NOMO-1 treated with DMSO at 0.1 percent for 48 hours (cell line): Measurements from ENCODE around the gene DDIT3.
A peak's percentile ranks its signal among the peaks of the same experiment; 100 is the strongest.
"Not testable (repeated sequence)": the region's sequence is repeated elsewhere in the genome, so short reads cannot be mapped to it uniquely, and the experiment has no call there.

Experiments
- DNase-seq: peaks from one replicate; lab custom pipeline; 2025; ENCODE audit not compliant: unreplicated experiment; lab: John Stamatoyannopoulos, UW

Gene DDIT3

DNA sequence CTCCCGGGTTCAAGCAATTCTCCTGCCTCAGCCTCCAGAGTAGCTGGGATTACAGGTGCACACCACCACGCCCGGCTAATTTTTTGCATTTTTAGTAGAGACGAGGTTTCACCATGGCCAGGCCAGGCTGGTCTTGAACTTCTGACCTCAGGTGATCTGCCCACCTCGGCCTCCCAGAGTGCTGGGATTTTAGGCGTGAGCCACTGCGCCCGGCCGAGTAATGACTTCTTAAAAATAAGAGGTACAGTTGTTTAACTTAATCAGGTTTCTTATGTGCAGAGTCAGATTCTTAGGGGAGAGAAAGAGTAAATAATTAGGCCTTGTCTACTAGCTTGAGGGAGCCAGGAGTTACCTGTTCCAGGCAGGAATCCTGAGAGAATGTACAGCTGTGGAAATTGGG, 6.1 kb downstream of the DDIT3 start:
- DNase-seq, result not testable (repeated sequence)

DNA sequence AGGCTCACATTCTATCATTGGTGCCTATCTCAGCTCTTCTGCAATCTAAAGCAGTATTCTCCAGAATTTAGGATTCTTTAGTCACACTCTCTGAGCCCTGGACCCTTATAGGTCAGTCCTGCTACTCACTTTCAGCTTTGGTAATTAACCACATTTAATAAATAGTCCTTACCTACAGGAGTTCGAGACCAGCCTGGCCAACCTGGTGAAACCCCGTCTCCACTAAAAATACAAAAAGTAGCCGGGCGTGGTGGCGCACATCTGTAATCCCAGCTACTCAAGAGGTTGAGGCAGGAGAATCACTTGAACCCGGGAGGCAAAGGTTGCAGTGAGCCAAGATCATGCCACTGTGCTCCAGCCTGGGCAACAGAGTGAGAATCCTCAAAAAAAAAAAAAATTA, 6.6 kb downstream of the DDIT3 start:
- DNase-seq, result not testable (repeated sequence)

DNA sequence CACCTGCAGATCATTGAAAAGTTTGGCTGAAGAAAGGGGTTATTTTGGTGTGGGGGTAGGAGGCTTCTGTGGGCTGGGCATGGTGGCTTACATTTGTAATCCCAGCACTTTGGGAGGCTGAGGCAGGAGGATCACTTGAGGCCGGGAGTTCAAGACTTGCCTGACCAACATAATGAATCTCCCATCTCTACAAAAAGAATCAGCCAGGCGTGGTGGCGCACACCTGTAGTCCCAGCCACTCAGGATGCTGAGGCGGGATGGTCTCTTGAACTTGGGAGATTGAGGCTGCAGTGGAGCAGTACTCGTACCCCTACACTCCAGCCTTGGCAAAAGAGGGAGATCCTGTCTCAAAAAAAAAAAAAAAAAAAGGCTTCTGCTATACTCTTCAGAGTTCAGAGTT, 7.0 kb downstream of the DDIT3 start:
- no peak for DNase-seq

DNA sequence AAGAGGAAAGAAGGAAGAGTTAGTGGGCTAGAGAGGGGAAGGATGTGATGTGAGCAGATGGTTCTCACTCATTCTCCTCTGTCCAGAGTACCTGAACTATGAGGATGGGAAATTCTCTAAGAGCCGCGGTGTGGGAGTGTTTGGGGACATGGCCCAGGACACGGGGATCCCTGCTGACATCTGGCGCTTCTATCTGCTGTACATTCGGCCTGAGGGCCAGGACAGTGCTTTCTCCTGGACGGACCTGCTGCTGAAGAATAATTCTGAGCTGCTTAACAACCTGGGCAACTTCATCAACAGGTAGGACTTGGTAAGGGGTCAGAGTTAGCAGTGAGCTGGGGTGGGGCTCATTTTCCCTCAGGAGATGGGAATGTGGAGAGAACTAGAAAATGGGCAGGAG, 7.6 kb downstream of the DDIT3 start:
- no peak for DNase-seq

DNA sequence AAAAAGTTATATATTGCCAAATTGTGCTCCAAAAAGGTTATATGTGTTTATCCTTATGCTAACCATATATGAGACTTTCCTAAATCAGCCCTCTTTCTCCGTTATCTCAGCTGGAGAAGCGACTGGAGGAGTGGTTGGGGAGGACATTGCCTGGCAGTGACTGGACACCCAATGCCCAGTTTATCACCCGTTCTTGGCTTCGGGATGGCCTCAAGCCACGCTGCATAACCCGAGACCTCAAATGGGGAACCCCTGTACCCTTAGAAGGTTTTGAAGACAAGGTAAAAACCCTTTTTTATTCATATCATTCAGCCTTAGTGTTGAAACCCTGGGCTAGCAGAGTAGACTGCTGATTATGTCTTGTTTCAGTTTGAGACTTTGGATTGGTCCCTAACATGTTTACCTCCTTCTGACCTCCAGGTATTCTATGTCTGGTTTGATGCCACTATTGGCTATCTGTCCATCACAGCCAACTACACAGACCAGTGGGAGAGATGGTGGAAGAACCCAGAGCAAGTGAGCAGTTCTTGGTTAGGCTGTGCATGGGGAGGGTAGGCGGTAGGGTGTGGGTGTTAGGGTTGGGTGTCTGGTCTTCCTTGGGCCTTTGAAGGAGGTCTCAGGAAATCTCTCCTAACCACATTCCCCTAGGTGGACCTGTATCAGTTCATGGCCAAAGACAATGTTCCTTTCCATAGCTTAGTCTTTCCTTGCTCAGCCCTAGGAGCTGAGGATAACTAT, 8.6 kb downstream of the DDIT3 start:
- no peak for DNase-seq

DNA sequence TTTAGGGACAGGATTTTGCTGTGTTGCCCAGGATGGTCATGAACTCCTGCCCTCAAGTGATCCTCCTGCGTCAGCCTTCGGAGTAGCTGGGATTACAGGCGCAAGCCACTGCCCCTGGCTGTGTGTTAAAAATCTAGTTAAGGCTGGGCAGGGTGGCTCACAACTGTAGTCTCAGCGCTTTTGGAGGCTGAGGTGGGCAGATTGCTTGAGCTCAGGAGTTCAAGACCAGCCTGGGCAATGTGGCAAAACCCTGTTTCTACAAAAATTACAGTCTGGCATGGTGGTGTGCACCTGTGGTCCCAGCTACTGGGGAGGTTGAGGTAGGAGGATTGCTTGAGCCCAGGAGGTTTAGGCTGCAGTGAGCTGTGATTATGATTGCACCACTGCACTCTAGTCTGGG, 9.2 kb downstream of the DDIT3 start:
- DNase-seq, result no peak

DNA sequence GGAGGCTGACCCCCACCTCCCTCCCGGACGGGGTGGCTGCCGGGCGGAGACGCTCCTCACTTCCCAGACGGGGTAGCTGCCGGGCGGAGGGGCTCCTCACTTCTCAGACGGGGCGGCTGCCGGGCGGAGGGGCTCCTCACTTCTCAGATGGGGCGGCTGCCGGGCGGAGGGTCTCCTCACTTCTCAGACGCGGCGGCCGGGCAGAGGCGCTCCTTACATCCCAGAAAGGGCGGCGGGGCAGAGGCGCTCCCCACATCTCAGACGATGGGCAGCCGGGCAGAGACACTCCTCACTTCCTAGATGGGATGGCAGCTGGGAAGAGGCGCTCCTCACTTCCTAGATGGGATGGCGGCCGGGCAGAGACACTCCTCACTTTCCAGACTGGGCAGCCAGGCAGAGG, 12.5 kb downstream of the DDIT3 start:
- DNase-seq, result not testable (repeated sequence)

DNA sequence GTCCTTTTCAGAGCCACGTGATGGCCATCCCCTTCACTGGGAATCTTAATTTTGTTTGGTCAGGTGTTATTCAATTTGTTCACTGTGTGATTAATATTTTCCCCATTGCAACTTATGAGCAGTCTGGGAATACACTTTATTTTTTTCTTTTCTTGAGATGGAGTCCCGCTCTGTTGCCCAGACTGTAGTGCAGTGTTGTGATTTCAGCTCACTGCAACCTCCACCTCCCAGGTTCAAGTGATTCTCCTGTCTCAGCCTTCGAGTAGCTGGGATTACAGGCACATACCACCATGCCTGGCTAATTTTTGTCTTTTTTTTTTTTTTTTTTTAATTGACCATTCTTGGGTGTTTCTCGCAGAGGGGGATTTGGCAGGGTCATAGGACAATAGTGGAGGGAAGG, 13.8 kb downstream of the DDIT3 start:
- DNase-seq, result not testable (repeated sequence)

DNA sequence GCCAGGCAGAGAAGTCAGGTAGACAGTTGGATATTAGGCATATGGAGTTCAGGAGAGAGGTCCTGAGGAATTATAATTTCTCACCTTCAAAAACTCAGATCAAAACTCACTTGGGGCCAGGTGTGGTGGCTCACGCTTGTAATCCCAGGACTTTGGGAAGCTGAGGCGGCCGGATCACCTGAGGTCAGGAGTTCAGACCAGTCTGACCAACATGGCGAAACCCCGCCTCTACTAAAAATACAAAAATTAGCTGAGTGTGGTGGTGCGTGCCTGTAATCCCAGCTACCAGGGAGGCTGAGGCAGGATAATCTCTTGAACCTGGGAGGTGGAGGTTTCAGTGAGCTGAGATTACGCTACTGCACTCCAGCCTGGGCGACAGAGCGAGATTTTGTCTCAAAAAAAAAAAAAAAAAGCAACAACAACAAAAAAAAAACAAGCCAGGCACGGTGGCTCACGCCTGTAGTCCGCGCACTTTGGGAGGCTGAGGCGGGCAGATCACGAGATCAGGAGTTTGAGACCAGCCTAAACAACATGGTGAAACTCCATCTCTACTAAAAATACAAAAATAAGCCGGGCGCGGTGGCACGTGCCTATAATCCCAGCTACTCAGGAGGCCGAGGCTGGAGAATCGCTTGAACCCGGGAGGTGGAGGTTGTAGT, 17.9 kb downstream of the DDIT3 start:
- DNase-seq, result not testable (repeated sequence)

DNA sequence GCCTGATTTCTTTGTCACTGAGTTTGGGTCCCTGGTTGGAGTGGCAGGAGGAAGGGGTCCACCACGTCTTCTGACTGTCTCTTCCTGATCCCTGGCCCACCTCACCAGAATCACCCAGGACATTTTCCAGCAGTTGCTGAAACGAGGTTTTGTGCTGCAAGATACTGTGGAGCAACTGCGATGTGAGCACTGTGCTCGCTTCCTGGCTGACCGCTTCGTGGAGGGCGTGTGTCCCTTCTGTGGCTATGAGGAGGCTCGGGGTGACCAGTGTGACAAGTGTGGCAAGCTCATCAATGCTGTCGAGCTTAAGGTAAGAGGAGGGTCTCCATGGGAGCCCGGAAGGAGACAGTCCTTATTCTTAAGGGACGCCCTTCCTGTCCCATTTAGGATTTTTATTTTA, 20.1 kb downstream of the DDIT3 start:
- no peak for DNase-seq

DNA sequence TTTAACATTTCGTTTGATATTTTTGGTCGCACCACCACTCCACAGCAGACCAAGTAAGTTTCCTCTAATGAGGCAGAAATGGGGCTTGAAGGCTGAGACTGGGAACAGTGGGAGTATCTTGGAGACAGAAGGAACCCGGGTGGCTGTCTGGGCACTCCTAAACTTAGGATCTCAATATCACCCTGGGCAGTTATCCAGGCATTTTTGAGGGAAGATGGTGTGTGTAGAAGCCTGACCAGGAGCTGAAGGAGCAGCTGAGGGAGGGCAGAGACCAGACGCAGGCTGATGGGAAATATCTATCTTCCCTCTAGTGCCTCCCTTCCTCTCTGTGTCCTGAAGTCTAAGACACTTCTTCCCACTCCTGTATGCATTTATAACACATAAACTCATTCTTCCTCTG, 21.7 kb downstream of the DDIT3 start:
- DNase-seq, result no peak

DNA sequence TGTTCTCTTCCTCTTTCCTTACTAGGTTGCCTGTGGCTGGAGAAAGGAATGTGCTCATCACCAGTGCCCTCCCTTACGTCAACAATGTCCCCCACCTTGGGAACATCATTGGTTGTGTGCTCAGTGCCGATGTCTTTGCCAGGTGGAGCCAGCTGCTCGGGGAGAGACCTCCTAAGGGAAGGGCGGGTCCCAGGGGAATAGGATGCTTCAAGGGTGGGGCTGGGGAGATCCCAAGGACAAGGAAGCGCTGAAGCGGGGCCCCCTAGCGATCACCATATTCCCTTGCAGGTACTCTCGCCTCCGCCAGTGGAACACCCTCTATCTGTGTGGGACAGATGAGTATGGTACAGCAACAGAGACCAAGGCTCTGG, 22.2 kb downstream of the DDIT3 start:
- no peak for DNase-seq

DNA sequence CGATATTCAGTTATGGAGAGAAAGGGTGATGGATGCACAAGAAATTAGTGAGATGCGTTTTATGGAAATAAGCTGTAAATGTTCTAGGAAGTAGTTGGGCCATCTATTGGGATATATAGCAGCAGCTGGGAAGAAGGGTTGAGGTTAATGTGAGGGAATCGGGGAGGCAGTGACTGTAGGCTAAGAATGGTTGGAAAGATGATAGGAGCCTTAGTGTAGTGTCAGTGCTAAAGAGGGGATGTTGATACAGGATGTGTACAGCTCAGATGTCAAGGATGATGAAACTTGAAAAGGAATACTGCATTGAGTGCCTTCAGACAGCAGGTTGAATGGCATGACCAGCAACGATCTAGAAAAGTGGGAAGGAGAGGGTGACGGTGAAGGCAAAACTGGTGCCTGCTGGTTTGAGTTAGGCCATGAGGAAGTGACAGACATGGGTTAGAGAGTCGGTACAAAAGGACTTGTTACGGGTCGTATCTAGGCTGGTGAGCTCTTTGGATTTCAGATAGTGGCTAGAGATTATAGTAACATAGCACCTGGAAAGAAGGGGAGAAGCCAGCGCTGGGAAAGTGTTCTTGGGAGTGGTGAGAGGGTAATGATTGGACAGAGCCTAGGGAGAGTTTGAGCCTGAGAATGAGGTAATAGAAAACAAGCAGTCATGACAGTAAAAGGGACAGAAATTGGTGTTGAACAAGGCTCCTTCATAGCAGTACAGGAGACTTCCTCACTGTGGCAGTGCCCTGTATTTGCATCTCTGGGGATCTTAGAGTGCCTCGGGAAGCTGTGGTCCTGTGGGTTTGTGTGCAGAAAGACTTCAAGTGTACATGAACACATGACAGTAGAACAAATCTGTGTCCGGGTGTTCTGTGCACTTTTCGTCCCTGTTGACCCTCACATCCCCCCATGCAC, 22.8 kb downstream of the DDIT3 start:
- DNase-seq, result no peak

DNA sequence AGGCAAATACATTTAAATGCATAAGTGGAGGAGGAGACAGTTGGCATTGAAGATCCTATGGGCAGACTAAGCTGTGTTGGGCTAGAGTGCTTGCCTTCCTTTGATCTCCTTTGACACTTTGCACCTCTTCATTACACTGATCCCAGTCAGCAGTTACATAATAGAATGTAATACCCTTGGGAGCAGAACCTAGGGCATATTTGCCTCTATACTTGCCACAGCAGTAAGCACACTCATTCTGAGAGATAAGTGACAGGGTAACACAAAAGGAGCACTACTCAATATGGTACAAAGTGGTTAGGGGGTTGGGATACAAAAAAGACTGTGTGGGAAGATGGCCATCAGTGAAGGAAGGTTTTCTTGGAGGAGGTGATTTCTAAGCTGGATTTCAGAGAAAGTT, 23.5 kb downstream of the DDIT3 start:
- DNase-seq, result no peak

DNA sequence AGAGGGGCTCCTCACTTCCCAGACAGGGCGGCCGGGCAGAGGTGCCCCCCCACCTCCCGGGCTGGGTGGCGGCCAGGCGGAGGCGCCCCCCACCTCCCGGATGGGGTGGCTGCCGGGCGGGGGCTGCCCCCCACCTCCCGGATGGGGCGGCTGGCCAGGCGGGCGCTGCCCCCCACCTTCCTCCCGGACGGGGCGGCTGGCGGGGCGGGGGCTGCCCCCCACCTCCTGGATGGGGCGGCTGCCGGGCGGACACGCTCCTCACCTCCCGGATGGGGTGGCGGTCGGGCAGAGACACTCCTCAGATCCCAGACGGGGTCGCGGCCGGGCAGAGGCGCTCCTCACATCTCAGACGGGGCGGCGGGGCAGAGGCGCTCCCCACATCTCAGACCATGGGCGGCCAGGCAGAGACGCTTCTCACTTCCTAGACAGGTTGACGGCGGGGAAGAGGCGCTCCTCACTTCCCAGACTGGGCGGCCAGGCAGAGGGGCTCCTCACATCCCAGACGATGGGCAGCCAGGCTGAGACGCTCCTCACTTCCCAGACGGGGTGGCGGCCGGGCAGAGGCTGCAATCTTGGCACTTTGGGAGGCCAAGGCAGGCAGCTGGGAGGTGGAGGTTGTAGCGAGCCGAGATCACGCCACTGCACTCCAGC, 25.1 kb downstream of the DDIT3 start:
- DNase-seq, result not testable (repeated sequence)

DNA sequence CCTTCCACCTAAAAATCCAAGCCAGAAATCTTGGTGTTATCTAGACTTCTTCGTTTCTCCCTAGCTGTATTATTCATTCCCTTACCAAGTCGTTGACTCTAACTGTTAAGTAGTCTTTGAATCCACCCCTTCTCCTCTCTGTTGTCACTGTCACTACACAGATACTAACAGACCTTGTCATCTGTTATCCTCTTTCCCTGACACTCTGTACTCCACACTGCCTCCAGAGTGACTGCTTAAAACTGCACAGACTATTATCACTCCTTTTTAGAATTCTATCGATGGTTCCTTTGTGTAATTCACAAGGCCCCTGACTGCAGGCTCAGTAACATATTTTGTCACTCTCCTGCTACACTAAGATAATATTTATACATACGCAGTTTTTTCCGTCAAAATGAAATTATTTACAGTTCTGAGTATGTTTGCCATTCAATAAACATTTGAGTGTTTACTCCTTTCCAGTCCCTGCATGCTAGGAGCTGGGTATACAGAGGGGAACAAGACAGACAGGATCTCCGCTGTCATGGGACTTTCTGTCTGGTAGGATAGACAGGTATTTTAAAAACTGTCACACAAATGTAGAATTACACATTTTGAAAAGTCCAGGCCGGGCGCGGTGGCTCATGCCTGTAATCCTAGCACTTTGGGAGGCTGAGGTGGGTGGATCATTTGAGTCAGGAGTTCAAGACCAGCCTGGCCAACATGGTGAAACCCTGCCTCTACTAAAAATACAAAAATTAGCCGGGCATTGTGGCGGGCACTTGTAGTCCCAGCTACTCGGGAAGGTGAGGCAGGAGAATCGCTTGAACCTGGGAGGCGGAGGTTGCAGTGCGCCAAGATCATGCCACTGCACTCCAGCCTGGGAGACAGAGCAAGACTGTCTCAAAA, 28.7 kb downstream of the DDIT3 start:
- peak; percentile 3 for DNase-seq

DNA sequence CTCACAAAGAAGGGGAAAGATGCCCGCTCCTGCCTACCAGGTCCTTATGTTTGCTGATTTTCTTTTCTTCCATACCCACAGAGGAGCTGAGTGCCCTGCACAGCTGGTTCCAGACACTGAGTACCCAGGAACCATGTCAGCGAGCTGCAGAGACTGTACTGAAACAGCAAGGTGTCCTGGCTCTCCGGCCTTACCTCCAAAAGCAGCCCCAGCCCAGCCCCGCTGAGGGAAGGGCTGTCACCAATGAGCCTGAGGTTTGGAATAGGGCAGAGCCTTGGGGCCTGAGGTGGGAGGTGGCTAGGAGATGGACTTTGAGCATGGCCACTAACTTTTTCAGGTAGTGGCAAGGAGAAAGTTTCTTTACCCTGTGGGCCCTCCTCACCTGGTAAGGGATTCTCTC, 30.2 kb downstream of the DDIT3 start:
- DNase-seq, result no peak

DNA sequence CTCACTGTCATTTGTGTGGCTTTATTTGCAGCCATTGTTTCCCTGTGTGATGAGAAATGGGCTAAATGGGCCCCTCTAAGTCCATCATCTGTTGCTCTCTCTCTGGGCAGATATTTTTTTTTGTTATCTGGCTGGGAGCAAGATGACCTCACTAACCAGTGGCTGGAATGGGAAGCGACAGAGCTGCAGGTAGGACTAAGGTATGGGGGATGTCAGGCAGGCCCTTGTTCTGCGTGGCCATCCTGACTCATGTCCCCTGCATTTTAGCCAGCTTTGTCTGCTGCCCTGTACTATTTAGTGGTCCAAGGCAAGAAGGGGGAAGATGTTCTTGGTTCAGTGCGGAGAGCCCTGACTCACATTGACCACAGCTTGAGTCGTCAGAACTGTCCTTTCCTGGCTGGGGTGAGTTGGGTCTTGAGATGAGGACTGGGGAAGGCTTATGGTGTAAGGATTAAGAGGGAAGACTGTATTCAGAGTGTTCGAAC, 31.1 kb downstream of the DDIT3 start:
- no peak for DNase-seq

DNA sequence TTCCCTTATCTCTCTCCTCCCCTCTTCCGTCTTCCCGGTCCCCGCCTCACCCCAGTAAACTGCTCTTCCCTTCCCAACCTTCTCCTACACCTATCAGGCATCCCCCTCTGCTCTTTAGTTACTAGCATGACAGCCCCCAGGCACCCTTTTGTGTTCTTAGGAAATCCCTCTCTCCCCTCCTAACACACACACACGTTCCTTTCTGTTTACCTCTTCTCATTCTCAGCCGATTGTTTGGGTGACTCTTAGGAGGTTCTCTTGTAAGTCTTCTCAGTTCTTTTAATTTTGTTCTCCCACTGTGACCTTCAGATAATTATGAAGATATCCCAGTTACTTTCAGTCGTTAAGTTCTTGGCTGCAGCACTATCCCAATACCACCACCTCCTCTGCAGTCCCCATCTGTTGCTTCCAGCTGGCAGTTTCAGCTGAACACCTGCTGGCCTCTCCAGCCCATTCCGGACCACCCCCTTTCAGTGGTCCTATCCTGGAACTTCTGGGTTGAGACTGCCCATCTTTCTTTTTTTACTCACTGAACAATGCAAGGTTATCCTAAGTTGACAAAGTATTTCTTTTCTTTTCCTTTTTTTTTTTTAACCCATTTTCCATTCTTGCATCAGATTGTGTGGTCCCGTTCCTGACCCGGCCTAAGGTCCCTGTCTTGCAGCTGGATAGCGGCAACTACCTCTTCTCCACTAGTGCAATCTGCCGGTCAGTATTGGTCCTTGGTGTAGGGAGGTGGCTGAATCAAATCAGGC, 31.7 kb downstream of the DDIT3 start:
- no peak for DNase-seq
